GM23338 (cell line): ENCODE measurements around the gene TENT5A. TPM values are rescaled to one million over a fixed set of nuclear protein-coding genes. Genes with fewer than 3 reads are reported as not detected.

Experiments
- ATAC-seq: fragments of 200-7000 bp; cut with Tn5 transposase; 3 replicates; pipeline ENCODE4 v1.9.1; 2020
- DNase-seq: peaks from one replicate; pipeline ENCODE4 v3.0.0-alpha.2; 2015; ENCODE audit warnings: low spot score
- H2AFZ ChIP-seq: fragments of 200-600 bp; sonication (generic); 2 replicates; pipeline ENCODE4 v1.8.0; 2016; ENCODE audit warnings: antibody characterized with exemption, mild to moderate bottlenecking, moderate library complexity
- H3F3A ChIP-seq: fragments of 200-600 bp; sonication (generic); replicated peaks from 2 replicates; pipeline ENCODE4 v1.8.0; 2017; ENCODE audit warnings: antibody characterized with exemption, mixed run types, low read depth
- H3K27ac ChIP-seq: fragments of 200-600 bp; sonication (generic); 2 replicates; pipeline ENCODE4 v1.6.1; 2016; ENCODE audit warnings: low read depth
- H3K27me3 ChIP-seq: fragments of 200-600 bp; sonication (generic); 2 replicates; pipeline ENCODE4 v1.8.0; 2016; ENCODE audit warnings: mild to moderate bottlenecking, mixed run types, moderate library complexity; ENCODE audit not compliant: insufficient read depth
- H3K36me3 ChIP-seq: fragments of 200-600 bp; sonication (generic); 2 replicates; pipeline ENCODE4 v1.8.0; 2016; ENCODE audit warnings: mild to moderate bottlenecking; ENCODE audit not compliant: insufficient read depth
- H3K4me1 ChIP-seq: fragments of 200-600 bp; sonication (generic); 2 replicates; pipeline ENCODE4 v1.8.0; 2016; ENCODE audit warnings: mild to moderate bottlenecking, moderate library complexity; ENCODE audit not compliant: insufficient read depth
- H3K4me2 ChIP-seq: fragments of 200-600 bp; sonication (generic); 2 replicates; pipeline ENCODE4 v1.7.1; 2017; ENCODE audit warnings: mixed run types
- H3K4me3 ChIP-seq: fragments of 200-600 bp; sonication (generic); 2 replicates; pipeline ENCODE4 v1.6.1; 2016; ENCODE audit warnings: mixed run types
- H3K79me2 ChIP-seq: fragments of 200-600 bp; sonication (generic); replicated peaks from 2 replicates; pipeline ENCODE4 v1.8.0; 2017; ENCODE audit warnings: mild to moderate bottlenecking; ENCODE audit not compliant: insufficient read depth
- H3K9me2 ChIP-seq: fragments of 200-600 bp; sonication (generic); 2 replicates; pipeline ENCODE4 v1.8.0; 2017; ENCODE audit not compliant: insufficient read depth
- H4K20me1 ChIP-seq: fragments of 200-600 bp; sonication (generic); replicated peaks from 2 replicates; pipeline ENCODE4 v1.8.0; 2017; ENCODE audit warnings: mild to moderate bottlenecking; ENCODE audit not compliant: insufficient read depth
- H3K27ac Mint-ChIP-seq: 2 replicates; pipeline ENCODE4 v1.8.0; 2020; ENCODE audit warnings: inconsistent platforms, mild to moderate bottlenecking, moderate library complexity, mixed read lengths
- H3K27me3 Mint-ChIP-seq: 3 replicates; pipeline ENCODE4 v1.8.0; 2022; ENCODE audit warnings: low read depth, mild to moderate bottlenecking, moderate library complexity, mixed read lengths, inconsistent platforms; ENCODE audit not compliant: insufficient read depth, poor library complexity
- H3K36me3 Mint-ChIP-seq: 3 replicates; pipeline ENCODE4 v1.8.0; 2021; ENCODE audit warnings: low read depth, mild to moderate bottlenecking, inconsistent platforms, moderate library complexity, mixed read lengths
- H3K4me1 Mint-ChIP-seq: 3 replicates; pipeline ENCODE4 v1.8.0; 2020; ENCODE audit warnings: mild to moderate bottlenecking, inconsistent platforms, mixed read lengths
- H3K4me3 Mint-ChIP-seq: 3 replicates; pipeline ENCODE4 v1.8.0; 2021; ENCODE audit warnings: moderate library complexity, mild to moderate bottlenecking, inconsistent platforms, mixed read lengths
- H3K9me3 Mint-ChIP-seq: 3 replicates; pipeline ENCODE4 v1.8.0; 2020; ENCODE audit warnings: moderate library complexity, mild to moderate bottlenecking, inconsistent platforms, mixed read lengths
- CREB1 ChIP-seq: fragments of 250-450 bp; sonication (Bioruptor Pico); IDR thresholded peaks from 2 replicates; pipeline ENCODE4 v1.5.0; 2020; ENCODE audit warnings: low read depth, mild to moderate bottlenecking, moderate library complexity
- JUNB ChIP-seq: IDR thresholded peaks from one replicate; pipeline ENCODE4 v1.6.1; 2016; ENCODE audit warnings: antibody characterized with exemption; ENCODE audit not compliant: unreplicated experiment
- NANOG ChIP-seq: IDR thresholded peaks from 2 replicates; pipeline ENCODE4 v1.6.1; 2016; ENCODE audit warnings: antibody characterized with exemption, borderline replicate concordance
- STAT1 ChIP-seq: IDR thresholded peaks from one replicate; pipeline ENCODE4 v1.6.1; 2016; ENCODE audit warnings: antibody characterized with exemption; ENCODE audit not compliant: unreplicated experiment
- ZNF114 ChIP-seq: fragments of 250-450 bp; sonication (Bioruptor Pico); IDR thresholded peaks from 2 replicates; pipeline ENCODE4 v1.5.0; 2020; ENCODE audit warnings: mild to moderate bottlenecking, moderate library complexity
- polyA plus RNA-seq: library from polyadenylated mRNA; unstranded; fragments of >200 nt; fragmentation: Nextera tagmentation; extraction: Ambion mirVana; gene quantifications from 2 replicates; pipeline ENCODE4 v1.2.1, GENCODE V29; 2016
- total RNA-seq: library from RNA; depleted of rRNA; stranded (reverse); fragments of >200 nt; shearing (Covaris generic); gene quantifications from 2 replicates; pipeline ENCODE4 v1.2.3, GENCODE V29; 2014
- TF ChIP-seq, protein P1 (sequence below): fragments of 250-450 bp; sonication (Bioruptor Pico); IDR thresholded peaks from 2 replicates; pipeline ENCODE4 v1.5.0; 2020; ENCODE audit warnings: mild to moderate bottlenecking, moderate library complexity

The TENT5A gene
- total and polyA plus RNA-seq, 2 experiments from 2014 or later = 3.8 to 4.7 TPM

- H3K27me3 Mint-ChIP-seq = no peaks in the 10 kb centered on the region
- no peak overlapping the region for H3K27ac ChIP-seq
- ATAC-seq = no peak
Observed at GRCh38 chr6:81759782-81760181, 7.3 kb upstream of the TENT5A start.

More at GRCh38 chr6:81759782-81760181, 7.3 kb upstream of the TENT5A start:
- DNase-seq = no peak
- Histone ChIP-seq H4K20me1 (no peaks in the 10 kb centered on the region), H3K36me3 (no peaks in the 10 kb centered on the region), H3K4me3 (no peak overlapping the region), H2AFZ (no peak overlapping the region), H3K79me2 (no peaks in the 10 kb centered on the region), H3K9me2 (peaks cover 5% of the 10 kb centered on the region; the same call in 1 of the 2 replicates), H3K4me1 (peaks cover 10% of the 10 kb centered on the region), H3F3A (no peaks in the 10 kb centered on the region), H3K4me2 (no peak overlapping the region), H3K27me3 (peaks cover under 1% of the 10 kb centered on the region; the same call in 1 of the 2 replicates)
- no peak overlapping the region for H3K4me3 Mint-ChIP-seq
- H3K27ac Mint-ChIP-seq = no peak overlapping the region
- TF ChIP-seq CREB1 (no peak), JUNB (no peak), ZNF114 (CRISPR knock-in tag) (no peak), STAT1 (no peak), NANOG (no peak)
- TF ChIP-seq, protein P1, sequence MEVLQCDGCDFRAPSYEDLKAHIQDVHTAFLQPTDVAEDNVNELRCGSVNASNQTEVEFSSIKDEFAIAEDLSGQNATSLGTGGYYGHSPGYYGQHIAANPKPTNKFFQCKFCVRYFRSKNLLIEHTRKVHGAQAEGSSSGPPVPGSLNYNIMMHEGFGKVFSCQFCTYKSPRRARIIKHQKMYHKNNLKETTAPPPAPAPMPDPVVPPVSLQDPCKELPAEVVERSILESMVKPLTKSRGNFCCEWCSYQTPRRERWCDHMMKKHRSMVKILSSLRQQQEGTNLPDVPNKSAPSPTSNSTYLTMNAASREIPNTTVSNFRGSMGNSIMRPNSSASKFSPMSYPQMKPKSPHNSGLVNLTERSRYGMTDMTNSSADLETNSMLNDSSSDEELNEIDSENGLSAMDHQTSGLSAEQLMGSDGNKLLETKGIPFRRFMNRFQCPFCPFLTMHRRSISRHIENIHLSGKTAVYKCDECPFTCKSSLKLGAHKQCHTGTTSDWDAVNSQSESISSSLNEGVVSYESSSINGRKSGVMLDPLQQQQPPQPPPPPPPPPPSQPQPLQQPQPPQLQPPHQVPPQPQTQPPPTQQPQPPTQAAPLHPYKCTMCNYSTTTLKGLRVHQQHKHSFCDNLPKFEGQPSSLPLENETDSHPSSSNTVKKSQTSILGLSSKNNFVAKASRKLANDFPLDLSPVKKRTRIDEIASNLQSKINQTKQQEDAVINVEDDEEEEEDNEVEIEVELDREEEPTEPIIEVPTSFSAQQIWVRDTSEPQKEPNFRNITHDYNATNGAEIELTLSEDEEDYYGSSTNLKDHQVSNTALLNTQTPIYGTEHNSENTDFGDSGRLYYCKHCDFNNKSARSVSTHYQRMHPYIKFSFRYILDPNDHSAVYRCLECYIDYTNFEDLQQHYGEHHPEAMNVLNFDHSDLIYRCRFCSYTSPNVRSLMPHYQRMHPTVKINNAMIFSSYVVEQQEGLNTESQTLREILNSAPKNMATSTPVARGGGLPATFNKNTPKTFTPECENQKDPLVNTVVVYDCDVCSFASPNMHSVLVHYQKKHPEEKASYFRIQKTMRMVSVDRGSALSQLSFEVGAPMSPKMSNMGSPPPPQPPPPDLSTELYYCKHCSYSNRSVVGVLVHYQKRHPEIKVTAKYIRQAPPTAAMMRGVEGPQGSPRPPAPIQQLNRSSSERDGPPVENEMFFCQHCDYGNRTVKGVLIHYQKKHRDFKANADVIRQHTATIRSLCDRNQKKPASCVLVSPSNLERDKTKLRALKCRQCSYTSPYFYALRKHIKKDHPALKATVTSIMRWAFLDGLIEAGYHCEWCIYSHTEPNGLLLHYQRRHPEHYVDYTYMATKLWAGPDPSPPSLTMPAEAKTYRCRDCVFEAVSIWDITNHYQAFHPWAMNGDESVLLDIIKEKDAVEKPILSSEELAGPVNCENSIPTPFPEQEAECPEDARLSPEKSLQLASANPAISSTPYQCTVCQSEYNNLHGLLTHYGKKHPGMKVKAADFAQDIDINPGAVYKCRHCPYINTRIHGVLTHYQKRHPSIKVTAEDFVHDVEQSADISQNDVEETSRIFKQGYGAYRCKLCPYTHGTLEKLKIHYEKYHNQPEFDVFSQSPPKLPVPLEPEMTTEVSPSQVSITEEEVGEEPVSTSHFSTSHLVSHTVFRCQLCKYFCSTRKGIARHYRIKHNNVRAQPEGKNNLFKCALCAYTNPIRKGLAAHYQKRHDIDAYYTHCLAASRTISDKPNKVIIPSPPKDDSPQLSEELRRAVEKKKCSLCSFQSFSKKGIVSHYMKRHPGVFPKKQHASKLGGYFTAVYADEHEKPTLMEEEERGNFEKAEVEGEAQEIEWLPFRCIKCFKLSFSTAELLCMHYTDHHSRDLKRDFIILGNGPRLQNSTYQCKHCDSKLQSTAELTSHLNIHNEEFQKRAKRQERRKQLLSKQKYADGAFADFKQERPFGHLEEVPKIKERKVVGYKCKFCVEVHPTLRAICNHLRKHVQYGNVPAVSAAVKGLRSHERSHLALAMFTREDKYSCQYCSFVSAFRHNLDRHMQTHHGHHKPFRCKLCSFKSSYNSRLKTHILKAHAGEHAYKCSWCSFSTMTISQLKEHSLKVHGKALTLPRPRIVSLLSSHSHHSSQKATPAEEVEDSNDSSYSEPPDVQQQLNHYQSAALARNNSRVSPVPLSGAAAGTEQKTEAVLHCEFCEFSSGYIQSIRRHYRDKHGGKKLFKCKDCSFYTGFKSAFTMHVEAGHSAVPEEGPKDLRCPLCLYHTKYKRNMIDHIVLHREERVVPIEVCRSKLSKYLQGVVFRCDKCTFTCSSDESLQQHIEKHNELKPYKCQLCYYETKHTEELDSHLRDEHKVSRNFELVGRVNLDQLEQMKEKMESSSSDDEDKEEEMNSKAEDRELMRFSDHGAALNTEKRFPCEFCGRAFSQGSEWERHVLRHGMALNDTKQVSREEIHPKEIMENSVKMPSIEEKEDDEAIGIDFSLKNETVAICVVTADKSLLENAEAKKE (CRISPR knock-in tag) = no peak
- H3K9me3 Mint-ChIP-seq = no peaks in the 10 kb centered on the region
- peaks cover 14% of the 10 kb centered on the region for H3K4me1 Mint-ChIP-seq
- H3K36me3 Mint-ChIP-seq = no peaks in the 10 kb centered on the region
